Activated CD8-positive, alpha-beta memory T cell treated with anti-CD3 and anti-CD28 coated beads, Interleukin-2, amount 50 U/mL, for 24 hours (primary cell): Measurements from ENCODE around the gene C1R.

Experiments used
- DNase-seq: peaks from one replicate; pipeline ENCODE4 v3.0.0-alpha.2; 2020; ENCODE audit errors: extremely low read depth

Gene C1R

GRCh38 chr12:7099290-7099996, 7.2 kb upstream of the C1R start:
- no peak for DNase-seq

- no peak for DNase-seq
These were observed 4.7 kb upstream of the C1R start for GRCh38 chr12:7096979-7097378.

- no peak for DNase-seq
These were observed 4.0 kb upstream of the C1R start for GRCh38 chr12:7096006-7096932.

GRCh38 chr12:7093892-7094291, 1.6 kb upstream of the C1R start:
- DNase-seq: no peak

- no peak for DNase-seq
These were observed 1.2 kb upstream of the C1R start for GRCh38 chr12:7093486-7093885.

GRCh38 chr12:7092986-7093460, 778 bp upstream of the C1R start:
- DNase-seq: no peak

- DNase-seq: no peak
These were observed 501 bp downstream of the C1R start for GRCh38 chr12:7091660-7092228.

GRCh38 chr12:7091171-7091570, 1.1 kb downstream of the C1R start:
- no peak for DNase-seq

GRCh38 chr12:7090222-7090998, 1.8 kb downstream of the C1R start:
- no peak for DNase-seq

- DNase-seq: no peak
These were observed 2.9 kb downstream of the C1R start for GRCh38 chr12:7089196-7089871.

GRCh38 chr12:7083125-7083524, 9.1 kb downstream of the C1R start:
- DNase-seq: no peak

- no peak for DNase-seq
These were observed 11.2 kb downstream of the C1R start for GRCh38 chr12:7081037-7081436.

- no peak for DNase-seq
These were observed 12.5 kb downstream of the C1R start for GRCh38 chr12:7079826-7080125.

- DNase-seq: no peak
These were observed 14.1 kb downstream of the C1R start for GRCh38 chr12:7078163-7078562.

- no peak for DNase-seq
These were observed 15.8 kb downstream of the C1R start for GRCh38 chr12:7076493-7076892.

GRCh38 chr12:7075939-7076338, 16.3 kb downstream of the C1R start:
- DNase-seq: no peak

- no peak for DNase-seq
These were observed 16.7 kb downstream of the C1R start for GRCh38 chr12:7075518-7075917.

- no peak for DNase-seq
These were observed 18.3 kb downstream of the C1R start for GRCh38 chr12:7073946-7074345.

GRCh38 chr12:7072554-7072953, 19.7 kb downstream of the C1R start:
- DNase-seq: no peak

- no peak for DNase-seq
These were observed 20.2 kb downstream of the C1R start for GRCh38 chr12:7072035-7072434.

GRCh38 chr12:7069386-7069785, 22.9 kb downstream of the C1R start:
- no peak for DNase-seq

- no peak for DNase-seq
These were observed 23.3 kb downstream of the C1R start for GRCh38 chr12:7068994-7069346.
